Esophagus mucosa (tissue), 1 donor: ENCODE results near the gene AMIGO3. TPM values are rescaled to one million over a fixed set of nuclear protein-coding genes. Genes with fewer than 3 reads are reported as not detected.
"Not testable (repeated sequence)": the region's sequence is repeated elsewhere in the genome, so short reads cannot be mapped to it uniquely, and the experiment has no call there.

Experiments used
- ATAC-seq: fragments of 200-7000 bp; cut with Tn5 transposase; one replicate; pipeline ENCODE4 v1.9.1; 2020
- total RNA-seq: library from RNA; stranded (reverse); gene quantifications from one replicate; pipeline ENCODE4 v1.2.4, GENCODE V29; 2023
- donor health status: DM: yes; HTN: yes; CAD: no.

Gene AMIGO3, protein sequence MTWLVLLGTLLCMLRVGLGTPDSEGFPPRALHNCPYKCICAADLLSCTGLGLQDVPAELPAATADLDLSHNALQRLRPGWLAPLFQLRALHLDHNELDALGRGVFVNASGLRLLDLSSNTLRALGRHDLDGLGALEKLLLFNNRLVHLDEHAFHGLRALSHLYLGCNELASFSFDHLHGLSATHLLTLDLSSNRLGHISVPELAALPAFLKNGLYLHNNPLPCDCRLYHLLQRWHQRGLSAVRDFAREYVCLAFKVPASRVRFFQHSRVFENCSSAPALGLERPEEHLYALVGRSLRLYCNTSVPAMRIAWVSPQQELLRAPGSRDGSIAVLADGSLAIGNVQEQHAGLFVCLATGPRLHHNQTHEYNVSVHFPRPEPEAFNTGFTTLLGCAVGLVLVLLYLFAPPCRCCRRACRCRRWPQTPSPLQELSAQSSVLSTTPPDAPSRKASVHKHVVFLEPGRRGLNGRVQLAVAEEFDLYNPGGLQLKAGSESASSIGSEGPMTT
- total RNA-seq: not detected

DNA sequence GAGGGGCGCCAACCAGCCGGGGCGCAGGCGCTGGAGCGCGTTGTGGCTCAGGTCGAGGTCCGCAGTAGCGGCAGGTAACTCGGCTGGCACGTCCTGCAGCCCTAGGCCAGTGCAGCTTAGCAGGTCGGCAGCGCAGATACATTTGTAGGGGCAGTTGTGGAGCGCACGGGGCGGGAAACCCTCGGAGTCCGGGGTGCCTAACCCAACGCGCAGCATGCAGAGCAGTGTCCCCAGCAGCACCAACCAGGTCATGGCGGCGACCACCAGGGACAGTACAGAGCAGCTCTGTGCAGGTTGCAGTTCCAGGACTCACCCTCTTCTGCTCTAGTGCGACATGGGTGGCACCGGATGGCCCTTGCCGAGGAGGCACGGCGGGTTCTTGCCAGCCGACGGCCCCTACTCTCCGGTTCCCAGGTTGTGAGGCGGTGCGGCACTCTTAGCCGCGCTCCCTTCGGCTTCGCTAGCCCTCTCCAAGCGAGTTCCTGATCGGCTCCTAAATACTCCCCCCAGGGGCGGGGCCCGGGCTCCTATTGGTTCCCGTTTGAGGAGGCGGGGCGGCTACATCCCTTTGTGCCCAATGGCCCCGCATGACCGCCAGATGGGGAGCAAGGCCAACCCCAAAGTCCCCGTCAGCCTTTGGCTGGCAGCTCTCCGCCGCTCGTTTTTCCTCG, at the start of gene AMIGO3:
AMIGO3 (minus strand) TSS at position 471 of the 671 bp plus-strand sequence; CDS start at position 252, 219 bp downstream.
- ATAC-seq: peak; percentile 63

- no peak for ATAC-seq
Observed at GRCh38 chr3:49763981-49764380, 44.5 kb upstream of the AMIGO3 start.

GRCh38 chr3:49761661-49762060, 42.2 kb upstream of the AMIGO3 start:
- no peak for ATAC-seq

GRCh38 chr3:49759226-49759625, 39.7 kb upstream of the AMIGO3 start:
- no peak for ATAC-seq

- ATAC-seq: no peak
Observed at GRCh38 chr3:49757197-49757596, 37.7 kb upstream of the AMIGO3 start.

DNA sequence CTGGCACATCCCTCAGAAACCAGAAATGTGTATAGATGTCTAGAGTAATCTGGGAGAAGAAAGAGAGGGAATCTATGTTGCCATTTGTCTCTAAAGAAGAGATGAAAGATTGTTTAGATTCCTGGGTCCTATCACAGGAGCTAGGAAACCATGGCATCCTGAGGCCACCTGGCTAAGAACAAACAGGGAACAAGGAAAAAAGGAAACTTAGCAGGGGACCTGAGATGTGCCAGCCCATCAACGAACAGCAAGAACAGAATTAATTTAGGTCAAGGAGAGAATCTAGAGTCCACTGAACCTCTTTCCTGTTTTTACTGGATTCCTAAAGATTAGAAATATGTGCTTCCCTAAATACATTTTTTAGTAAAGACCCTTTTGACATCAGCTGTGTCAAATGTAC, 36.6 kb upstream of the AMIGO3 start:
- ATAC-seq: no peak

DNA sequence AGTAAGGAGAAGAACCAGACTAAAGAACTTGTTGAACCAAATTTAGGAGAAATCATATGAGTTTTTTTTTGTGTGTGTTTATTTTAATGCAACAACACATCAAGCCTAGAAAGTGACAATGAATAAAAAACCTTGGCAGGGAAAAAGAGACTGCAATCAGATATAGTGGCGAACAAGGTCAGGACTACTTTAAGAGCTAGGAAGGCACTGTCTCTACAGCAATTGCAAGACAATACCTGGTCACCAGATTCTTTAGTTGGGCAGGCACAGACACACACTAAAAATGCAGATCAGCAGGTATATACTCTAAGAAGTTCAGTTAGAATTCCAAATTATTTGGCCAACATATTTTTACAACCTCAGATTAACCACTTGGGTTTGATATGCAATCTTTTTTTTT, 35.1 kb upstream of the AMIGO3 start:
- no peak for ATAC-seq

DNA sequence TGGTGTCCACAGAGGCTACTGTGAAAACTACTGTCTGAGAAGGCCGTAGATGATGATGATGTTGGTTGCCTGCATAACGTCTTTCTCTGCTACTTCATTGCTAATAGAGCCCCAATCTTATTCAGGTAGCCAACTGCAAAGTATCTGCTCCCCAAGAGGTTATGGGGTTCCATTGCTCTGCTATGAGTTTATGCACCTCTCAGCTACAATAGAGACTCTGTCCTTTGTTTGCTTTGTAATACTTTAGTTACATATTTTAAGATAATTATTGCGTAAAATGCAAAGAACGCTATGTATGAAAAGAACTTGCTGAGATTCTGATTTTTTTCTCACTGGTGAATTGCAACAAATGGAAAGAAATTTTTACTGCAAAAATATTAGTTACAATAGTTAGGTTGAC, 32.0 kb upstream of the AMIGO3 start:
- no peak for ATAC-seq

DNA sequence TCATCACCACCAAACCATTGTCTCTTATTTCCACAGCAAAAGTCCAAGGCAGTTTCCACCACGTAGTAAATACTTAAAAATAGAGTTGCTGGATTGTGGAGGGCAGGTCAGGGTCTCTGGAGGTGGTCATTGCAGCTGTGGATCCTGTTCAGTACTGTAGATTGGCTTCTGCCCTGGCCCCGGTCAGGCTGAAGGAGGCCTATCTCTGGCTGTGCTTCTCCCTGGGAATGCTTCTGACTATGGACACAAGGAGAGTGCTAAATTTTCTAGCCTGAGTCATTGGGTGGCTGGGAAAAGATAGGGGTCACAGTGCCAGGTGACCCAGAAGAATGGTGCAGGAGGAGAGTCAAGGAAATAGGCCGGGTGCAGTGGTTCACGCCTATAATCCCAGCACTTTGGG, 30.6 kb upstream of the AMIGO3 start:
- no peak for ATAC-seq

DNA sequence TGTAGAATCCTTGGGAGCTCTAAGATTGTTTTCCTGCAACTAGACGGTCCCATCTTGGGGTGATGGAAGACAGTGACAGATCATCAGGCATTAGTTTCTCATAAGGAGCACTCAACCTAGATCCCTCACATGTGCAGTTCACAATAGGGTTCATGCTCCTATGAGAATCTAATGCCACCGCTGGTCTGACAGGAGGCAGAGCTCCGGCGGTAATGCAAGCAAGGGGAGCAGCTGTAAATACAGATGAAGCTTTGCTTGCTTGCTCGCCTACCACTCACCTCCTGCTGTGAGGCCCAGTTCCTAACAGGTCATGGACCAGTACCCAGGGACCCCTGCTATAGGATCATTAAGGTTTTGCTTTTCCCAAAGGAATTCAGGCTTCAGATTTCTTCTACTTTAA, 29.4 kb upstream of the AMIGO3 start:
- not testable (repeated sequence) for ATAC-seq

DNA sequence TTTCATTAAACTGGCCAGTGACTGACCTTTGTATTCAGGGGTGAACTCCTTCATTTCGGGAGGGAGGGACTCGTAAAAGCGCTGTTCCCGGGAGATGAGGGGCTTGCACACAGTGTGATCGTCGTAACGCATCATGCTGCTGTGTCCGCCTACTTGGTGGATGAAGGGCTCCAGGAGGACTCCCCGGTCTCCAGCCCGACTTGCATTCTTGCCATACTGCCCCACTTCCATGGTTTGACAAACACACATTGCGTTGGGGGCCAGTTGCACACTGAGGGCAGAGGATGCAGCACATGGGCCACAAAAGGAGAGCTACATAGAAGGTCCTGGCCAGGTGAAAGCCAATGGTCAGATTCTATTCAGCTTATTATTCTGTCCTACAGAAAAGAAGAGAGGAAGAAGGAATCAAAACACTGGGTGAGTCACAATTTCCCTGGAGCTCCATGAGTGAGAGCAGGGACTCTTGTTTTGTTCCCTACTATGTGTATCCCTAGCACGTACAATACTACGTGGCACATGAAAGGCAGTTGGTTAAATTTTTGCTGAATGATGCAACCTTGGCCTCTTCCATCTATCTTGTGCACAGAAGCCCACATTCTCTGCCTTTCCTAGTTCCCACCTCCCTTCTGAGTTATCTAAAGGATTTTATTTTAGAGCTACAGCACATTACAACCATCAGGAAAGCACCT, 28.5 kb upstream of the AMIGO3 start:
- no peak for ATAC-seq

DNA sequence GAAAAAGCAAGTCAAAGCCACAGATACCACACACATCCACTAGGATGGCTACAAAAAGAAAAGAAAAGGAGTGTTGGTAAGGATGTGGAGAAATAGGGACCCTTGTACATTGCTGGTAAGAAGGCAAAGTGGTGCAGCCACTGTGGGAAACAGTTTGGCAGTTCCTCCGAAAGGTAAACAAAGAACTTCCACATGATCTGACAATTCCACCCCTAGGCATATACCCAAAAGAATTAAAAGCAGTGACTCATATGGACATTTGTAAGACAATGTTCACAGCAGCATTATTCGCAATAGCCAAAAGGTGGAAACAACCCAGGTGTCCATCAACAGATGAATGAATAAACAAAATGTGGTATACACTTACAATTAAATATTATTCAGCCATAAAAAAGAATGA, 26.5 kb upstream of the AMIGO3 start:
- ATAC-seq: peak; percentile 86

GRCh38 chr3:49740427-49740826, 20.9 kb upstream of the AMIGO3 start:
- no peak for ATAC-seq

DNA sequence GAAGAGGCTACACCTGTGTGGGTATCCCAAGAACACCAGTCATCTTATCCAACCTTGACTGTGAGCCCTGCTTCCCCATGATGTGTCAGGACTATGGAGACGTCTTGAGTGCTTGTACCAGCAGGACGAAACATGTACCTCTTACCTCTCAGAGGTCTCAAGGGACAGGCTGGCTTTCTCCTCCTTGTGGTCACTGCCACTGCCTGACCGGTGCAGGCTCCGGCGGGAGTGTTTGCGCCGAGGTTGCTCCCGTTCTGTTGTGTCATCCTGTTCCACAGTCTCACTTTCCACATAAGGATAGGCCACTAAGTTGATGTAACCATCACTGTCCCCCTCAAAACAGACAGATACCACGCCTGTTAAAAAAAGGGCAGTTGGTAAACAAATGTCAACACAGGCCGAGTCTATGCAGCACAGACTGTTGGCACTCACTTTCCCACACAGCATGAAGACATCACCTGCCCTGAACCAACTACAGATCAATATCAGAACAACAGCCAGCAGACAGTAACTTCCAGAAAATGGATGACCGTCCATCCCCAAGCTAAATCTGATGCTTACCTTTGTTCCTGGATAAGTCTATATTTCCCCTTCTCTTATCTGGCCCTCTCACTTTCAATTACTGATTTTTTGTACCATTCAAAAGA, 18.7 kb upstream of the AMIGO3 start:
- no peak for ATAC-seq

DNA sequence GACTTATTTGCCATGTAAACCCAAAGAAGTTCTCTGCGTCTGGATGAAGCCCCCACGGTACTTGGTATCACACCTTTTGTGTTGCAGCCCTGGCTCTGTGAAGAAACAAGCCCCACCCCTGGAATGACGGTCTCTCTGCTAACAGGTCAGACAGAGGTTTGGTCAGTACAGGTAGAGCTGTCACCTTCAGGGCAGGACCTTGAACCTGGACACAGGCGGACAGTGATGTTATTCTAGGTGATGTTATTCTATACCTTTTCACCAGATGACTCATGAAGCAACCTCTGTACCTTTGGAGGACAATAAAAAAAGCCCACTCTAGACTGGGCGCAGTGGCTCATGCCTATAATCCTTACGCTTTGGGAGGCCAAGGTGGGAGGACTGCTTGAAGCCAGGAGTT, 15.3 kb upstream of the AMIGO3 start:
- ATAC-seq: peak; percentile 27

DNA sequence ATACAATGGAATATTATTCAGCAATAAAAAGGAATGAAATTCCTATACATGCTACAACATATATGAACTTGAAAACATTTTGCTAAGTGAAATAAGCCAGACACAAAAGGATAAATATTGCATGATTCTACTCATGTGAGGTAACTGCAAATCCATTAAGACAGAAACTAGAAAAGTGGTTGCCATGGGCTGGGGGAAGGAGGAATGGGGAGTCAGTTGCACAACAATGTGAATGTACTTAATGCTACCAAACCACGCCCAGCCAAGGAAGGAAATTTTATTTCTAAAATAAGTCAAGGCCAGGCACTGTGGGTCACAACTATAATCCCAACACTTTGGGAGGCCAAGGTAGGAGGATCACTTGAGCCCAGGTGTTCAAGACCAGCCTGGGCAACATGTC, 14.1 kb upstream of the AMIGO3 start:
- ATAC-seq: peak; percentile 37

- ATAC-seq: no peak
Observed at GRCh38 chr3:49732597-49732996, 13.1 kb upstream of the AMIGO3 start.

DNA sequence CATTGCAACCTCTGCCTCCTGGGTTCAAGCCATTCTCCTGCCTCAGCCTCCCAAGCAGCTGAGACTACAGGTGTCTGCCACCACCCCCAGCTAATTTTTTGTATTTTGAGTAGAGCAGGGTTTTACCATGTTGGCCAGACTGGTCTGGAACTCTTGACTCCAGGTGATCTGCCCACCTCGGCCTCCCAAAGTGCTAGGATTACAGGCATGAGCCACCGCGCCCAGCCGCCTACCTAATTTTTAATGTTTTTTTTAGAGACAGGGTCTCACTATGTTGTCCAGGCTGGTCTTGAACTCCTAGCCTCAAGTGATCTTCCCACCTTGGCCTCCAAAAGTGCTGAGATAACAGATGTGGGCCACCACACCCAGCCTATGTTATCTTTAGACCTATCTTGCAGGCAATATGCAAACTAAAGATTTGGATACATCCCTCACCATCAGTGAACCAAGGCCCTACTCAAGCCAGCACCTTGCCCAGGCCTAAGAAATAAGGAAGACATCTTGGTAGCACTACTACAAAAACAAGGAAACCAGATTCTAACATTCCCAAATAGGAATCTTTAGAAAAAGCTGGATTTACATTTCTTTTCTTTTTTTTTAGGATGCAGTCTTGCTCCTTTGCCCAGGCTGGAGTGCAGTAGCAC, 10.6 kb upstream of the AMIGO3 start:
- no peak for ATAC-seq

DNA sequence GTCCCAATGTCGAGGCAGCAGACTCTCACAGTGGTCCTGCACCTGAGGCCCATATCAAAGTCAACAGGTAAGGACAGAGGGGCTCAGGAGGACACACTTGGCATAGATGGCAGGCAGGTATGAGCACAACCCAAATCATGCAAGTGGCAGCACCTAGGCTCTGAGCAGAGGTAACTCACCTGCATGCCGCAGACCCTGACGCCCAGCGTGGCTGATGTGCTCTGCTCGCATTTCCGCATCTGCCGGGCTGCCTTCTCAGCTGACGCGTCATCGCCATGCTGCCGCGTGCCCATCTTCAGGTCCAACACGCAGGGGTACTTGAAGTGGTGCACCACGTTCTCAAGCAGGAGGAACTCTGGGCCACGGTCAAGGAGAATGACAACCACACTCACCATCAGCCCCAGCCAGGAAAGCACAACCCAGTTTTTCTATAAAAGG, 8.5 kb upstream of the AMIGO3 start:
- no peak for ATAC-seq

DNA sequence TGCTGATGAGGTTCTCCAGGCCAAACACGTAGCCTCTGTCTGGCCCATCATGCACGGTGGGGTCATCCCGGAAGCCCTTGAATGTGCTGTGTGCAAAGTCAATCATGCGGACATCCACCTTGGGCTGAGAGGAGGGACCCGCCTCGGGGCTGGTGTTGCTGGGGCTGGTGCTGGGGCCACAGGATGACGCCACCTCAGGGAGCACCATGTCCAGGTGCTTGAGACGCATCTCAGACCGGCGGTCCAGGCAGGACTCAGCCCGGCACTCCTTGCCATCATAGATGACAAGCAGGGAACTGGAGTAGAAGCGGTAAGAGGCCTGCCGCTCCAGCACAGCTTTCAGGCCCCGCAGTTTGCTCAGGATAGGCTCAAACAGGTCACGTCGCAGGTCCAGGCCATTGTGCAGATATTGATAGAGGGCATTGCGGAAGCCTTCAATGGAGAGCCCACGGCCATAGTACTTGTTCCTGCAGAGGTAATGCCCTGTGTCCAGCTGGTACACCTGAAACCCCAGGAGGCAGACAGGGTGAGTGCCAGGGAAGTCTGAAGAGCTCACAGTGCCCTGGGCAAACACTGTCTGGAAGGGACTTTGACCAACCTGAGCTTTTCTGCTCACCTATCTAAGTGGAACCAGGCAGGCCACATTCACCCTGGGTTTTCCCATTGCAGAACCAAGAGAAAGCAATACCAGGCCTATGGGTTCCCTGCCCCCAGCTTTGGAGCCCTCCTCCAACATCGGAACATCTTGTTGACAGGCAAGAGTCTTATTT, 7.9 kb upstream of the AMIGO3 start:
- ATAC-seq: no peak

- ATAC-seq: no peak
Observed at GRCh38 chr3:49725906-49726681, 6.6 kb upstream of the AMIGO3 start.
